ENCODE results near the gene COL26A1.
"Not testable (repeated sequence)": the region's sequence is repeated elsewhere in the genome, so short reads cannot be mapped to it uniquely, and the experiment has no call there.

The COL26A1 gene

DNA sequence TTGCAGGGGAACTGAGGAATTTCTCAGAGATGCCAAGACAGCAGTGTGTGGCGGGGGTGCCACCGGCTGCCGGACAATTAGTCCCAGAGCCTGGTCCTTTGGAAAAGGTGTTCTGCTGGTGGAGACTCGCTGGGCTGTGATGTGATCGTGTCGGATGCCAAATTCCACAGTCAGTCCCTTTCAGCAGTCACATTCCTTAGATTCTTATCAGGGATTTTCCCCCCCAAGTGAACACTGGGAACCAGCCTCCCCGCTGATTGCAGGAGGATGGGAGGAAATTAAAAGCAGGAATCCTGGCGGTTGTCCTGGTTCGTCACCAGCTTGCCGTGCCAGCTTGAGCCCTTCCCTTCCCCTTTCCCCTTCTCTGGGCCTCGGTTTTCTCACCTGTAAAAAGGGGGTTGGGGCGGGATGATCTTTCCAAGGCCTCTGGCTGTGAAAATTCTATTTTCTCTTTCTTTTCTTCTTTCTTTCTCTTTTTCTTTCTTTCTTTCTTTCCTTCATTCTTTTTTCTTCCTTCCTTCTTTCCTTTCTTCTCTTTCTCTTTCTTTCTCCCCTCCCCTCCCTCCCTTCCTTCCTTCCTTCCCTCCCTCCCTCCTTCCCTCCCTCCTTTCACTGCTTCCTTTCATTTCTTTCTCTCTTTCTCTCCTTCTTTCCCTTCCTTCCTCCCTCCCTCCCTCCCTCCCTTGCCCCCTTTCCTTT lies 39.6 kb downstream of the COL26A1 start:
- DNase-seq (no peak), ATAC-seq (no peak)

DNA sequence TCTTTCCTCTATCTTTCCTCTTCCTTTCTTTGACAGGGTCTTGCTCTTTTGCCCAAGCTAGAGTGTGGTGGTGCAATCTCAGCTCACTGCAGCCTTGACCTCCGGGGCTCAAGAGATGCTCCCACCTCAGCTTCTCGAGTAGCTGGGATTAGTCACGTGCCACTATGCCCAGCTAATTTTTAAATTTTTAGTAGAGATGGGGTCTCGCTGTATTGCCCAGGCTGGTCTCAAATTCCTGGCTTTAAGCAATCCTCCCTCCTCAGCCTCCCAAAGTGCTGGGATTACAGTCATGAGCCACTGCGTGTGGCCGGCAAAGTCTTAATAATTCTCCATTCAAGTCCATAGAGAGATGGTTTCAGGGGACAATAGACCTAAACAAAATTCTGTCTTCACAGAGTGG lies 40.2 kb downstream of the COL26A1 start:
- ATAC-seq (no peak), DNase-seq (no peak)

DNA sequence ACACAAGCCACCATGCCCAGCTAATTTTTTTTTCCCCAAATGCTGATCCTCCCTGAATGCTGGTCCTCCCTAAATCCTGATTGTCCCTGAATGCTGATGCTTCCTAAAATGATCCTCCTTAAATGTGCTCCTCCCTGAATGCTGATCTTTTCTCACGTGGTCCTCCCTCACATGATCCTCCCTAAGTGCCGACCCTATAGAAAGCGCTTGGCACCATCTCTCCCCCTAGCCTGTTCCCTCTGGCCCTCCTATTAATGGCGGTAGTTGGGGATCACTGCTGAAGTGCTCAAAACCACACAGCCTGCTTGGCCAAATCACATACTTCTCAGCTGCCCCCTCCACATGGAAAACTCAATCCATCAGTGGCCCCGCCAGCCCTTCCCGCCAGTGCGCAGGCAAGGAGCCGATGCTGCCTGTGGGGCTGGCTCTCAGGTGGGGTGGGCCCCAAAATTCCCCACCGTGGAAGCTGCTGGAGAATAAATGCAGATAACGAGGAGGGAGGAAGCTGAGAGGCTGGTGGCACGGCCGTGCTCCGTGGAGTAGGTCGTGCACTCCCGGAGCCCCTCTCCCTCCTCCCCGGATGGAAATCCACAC lies 42.9 kb downstream of the COL26A1 start:
- no peak for DNase-seq
- ATAC-seq = no peak

DNA sequence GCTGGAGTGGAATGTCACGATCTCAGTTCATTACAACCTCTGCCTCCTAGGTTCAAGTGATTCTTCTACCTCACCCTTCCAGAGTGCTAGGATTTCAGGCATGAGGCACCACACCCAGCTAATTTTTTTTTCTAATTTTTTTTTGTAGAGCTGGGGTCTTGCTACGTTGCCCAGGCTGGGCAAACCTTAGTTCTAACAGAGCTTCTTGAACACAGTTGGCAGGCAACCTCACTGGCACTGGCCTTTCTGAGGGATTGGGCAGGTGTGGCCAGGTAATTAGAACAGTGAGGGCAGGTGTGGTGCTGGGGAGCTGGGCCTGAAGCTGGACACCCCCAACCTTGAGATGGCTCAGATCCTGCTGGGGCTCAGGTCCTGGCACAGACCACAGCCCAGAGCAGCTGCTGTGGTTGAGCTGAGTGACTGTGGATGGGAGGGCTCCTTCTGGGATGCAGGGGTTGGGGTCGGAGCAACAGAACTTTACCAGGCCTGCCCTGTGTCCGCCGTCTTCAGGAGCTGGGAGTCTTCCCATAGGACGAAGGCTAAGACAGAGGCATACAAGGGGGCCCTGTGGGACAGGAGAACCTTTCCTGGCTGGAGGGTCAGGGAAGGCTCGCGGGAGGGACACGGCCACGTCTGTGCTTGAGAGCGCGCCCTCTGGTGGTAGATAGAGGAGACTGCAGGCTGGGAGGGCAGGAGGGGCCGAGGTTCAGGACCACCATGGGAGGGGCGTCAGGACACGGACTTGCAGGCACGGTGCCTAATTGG lies 48.2 kb downstream of the COL26A1 start:
- ATAC-seq (peak; percentile 65), DNase-seq (peak; percentile 59)

DNA sequence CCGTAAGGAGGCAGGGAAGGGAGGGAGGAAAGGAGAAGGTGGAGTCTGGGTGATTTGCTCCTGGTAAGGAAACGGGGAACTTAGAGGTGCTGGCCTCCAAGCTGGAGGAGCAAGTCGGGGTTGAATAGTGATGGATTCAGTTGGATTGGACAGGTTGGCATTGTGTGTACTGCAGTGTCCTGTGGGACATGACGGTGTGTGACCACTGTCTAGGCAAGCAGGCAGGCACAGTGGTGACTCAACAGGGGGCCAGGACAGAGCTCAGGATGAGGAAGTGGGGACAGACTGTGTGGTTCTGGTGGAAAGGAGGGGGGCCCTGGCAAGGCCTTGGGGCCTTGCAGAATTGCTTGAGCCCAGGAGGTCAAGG lies 48.8 kb downstream of the COL26A1 start:
- DNase-seq = no peak
- ATAC-seq = peak; percentile 29

DNA sequence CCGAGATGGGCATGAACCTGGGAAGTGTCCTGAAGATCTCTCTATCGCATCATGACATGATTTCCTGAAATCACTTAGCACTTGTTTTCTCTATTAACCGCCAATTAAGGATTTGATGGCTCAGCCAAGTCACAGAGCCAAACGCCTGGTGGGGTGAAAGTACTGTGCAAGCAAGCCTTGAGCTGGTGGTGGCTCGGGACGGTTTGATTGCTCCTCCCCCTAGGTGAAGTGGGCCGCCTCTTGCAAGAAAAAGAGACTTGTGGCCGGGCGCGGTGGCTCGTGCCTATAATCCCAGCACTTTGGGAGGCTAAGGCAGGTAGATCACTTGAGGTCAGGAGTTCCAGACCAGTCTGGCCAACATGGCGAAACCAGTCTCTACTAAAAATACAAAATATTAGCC lies 50.3 kb downstream of the COL26A1 start:
- DNase-seq (no peak), ATAC-seq (no peak)

DNA sequence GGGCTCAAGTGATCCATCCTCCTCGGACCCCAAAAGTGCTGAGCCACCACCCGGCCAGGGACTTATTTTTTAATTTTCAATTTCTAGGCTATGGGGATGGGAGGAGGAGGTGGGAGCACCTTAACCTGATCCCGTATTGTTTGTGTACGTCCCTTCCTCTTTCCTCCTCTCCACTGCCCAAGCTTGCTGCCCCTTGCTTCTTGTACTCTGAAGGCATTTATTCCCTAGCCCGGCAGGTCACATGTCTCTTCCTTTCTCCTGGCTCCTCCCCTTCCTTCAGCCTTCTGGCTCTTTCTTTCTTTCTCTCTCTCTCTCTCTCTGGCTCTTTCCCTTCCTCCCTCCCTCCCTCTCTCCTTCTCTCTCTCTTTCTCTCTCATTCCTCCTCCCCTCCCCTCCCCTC lies 56.0 kb downstream of the COL26A1 start:
- ATAC-seq = no peak
- DNase-seq = no peak

DNA sequence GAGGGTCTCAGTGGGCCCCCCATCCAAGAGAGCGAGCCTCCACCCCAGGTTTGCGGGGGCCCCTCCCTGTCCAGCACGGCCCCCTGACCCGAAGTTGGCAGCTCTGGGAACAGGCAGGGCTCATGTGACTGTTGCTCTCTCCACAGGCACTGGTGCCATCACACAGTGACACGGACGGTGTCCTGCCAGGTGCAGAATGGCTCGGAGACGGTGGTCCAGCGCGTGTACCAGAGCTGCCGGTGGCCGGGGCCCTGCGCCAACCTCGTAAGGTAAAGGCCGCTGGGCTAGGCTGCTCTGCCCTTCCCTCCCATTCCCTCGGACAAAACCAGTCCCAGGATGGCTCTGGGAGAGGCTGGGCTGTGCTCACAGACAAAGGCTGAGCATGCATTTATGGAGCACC lies 57.2 kb downstream of the COL26A1 start:
- no peak for DNase-seq
- ATAC-seq = no peak

DNA sequence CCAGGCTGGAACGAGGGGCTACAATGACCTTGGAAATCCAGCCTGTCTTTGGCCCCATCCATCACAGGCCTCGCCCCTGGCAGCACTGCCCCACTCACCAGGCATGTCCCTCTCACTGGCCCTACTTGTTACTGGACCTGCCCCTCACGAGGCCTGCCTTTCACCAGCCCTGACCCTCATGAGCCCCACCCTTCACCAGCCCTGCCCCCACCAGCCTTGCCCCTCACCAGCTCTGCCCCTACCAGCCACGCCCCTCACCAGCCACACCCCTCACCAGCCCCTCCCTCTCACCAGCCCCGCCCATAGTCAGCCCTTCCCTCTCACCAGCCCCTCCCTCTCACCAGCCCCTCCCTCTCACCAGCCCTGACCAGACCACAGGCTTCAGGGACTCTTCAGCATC lies 57.8 kb downstream of the COL26A1 start:
- no peak for ATAC-seq
- DNase-seq = no peak

DNA sequence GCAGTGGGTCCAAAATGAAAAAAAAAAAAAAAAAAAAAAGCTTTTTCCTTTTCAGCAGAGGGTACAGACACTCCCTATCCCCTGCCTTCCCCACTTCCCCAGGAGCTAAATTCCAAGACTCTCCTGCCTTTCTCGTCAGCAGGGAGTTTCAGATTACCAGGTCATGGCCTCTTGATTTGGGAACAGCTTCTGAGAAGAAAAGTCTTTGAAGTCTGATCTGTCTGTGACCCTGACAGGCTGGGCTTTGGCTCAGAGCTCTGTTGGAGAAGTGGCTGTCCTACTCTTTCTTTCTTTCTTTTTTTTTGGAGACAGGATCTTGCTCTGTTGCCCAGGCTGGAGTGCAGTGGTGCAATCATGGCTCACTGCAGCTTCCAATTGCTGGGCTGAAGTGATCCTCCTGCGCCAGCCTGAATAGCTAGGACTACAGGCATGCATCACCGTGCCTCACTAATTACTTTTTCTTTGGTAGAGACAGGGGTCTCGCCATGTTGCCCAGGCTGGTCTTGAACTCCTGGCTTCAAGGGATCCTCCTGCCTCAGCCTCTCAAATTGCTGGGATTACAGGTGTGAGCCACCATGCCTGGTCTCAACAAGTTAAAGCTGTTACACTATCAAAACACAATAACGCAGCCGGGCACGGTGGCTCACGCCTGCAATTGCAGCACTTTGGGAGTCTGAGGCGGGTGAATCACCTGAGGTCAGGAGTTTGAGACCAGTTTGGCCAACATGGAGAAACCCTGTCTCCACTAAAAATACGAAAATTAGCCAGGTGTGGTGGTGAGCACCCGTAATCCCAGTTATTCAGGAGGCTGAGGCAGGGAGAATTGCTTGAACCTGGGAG lies 59.9 kb downstream of the COL26A1 start:
- DNase-seq = no peak
- ATAC-seq = no peak

DNA sequence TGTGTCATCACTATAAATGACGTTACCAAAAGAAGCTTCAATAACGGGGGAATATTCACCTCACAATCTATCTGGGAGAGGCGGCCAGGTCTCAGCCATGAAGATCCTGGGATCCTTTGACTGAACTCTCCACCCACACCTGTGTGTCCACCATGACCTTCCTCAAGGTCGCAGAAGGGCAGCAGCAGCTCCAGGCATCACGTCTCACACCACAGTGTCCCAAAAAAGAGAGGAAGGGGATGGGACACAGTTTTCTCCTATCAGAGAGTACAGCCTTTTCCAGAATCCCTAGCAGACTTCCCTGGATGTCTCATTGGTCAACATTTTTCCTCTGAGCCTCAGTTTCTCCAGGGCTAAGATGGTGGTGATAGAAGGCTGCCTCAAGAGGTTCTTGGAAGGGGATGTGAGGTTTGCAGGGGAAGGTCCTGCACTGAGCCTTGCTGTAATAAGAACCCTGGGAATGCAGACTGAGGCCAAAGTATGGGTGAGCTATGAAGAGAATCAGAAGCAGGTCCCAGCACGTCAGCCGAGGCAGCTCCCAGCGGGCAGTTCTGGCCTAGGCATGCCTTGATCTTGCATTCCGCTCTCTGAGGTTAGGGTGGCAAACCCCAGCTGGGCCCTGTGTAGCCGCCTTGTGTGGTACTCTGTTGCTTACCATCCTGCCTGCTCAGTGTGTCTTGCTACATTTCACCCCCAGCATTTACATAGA lies 63.8 kb downstream of the COL26A1 start:
- ATAC-seq (no peak), DNase-seq (no peak)

DNA sequence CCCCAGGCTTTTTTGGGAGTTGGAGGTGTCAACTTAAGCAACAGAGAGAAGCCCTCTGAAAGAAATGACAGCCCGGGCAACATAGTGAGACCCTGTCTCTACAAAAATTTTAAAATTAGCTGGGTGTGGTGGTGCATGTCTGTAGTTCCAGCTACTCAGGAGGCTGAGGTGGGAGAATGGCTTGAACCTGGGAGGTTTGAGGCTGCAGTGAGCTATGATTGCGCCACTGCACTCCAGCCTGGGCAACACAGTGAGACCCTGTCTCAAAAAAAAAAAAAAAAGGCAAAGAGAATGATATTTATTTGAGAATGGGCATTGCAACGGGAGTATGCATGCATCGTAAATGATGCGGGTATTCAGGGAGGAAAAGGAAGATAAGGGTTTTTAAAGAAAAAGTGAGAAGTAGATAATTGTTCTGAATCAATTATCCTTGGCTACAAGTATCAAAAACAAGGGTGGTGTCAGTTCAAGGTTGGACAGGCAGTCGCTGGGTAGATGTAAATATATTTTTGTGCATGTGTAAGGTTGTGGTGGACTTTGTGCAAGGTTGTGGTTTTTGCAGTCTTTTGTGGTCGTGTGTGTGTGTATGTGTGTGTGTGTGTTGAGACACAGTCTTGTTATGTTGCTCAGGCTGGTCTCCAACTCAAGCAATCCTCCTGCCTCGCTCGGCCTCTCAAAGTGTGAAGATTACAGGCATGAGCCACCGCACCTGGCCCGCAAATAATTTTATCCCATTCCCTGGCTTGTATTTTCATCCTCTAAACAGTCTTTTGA lies 65.6 kb downstream of the COL26A1 start:
- ATAC-seq (no peak), DNase-seq (no peak)

DNA sequence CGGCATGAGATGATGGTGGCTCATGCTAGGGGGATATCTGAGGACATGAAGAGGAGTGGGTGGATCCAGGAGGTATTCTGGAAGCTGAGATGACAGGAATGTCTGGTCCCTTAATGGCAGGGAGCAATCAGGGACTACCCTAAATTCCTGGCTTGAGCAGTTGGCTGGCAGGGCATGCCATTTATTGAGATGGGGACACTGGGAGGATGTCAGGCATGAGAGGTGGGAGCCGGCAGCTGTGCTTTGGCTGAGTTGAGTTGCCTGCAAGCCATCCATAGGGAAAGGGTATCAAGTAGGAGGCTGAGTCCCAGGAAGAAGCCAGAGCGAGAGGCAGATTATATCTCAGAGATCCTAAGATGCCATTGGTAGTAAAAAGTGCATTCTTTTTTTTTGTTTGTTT lies 69.6 kb downstream of the COL26A1 start:
- DNase-seq (no peak), ATAC-seq (no peak)

DNA sequence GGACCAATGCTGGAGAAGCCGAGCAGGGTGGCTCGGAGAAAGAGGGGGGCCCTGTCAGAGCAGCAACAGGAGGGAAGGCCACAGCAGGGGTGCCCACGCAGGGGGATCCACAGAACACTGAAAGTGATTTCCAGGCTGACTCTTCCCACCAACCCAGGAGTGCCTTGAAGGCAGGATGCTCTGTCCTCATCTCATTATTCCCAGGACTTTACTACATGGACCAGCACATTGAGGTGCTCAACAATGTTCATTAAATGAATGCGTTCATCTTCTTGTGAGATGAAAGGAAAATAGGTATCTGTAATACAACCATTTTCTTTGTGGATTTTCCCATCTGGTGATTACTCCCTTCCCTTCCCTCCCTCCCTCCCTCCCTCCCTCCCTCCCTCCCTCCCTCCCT lies 71.0 kb downstream of the COL26A1 start:
- DNase-seq (no peak), ATAC-seq (no peak)

DNA sequence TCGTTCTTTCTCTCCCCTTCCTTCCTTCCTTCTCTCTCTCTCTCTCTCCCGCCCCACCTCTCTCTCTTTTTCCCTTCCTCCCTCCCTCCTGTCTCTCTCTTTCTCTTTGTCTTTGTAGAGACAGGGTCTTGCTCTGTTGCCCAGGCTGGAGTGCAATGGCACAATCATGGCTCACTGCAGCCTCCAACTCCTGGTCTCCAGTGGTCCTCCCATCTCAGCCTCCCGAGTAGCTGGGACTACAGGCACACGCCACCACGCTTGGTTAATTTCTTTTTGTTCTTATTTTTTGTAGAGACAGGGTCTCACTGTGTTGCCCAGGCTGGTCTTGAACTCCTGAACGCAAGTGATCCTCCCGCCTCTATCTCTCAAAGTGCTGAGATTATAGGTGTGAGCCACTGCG lies 71.5 kb downstream of the COL26A1 start:
- not testable (repeated sequence) for DNase-seq, ATAC-seq

DNA sequence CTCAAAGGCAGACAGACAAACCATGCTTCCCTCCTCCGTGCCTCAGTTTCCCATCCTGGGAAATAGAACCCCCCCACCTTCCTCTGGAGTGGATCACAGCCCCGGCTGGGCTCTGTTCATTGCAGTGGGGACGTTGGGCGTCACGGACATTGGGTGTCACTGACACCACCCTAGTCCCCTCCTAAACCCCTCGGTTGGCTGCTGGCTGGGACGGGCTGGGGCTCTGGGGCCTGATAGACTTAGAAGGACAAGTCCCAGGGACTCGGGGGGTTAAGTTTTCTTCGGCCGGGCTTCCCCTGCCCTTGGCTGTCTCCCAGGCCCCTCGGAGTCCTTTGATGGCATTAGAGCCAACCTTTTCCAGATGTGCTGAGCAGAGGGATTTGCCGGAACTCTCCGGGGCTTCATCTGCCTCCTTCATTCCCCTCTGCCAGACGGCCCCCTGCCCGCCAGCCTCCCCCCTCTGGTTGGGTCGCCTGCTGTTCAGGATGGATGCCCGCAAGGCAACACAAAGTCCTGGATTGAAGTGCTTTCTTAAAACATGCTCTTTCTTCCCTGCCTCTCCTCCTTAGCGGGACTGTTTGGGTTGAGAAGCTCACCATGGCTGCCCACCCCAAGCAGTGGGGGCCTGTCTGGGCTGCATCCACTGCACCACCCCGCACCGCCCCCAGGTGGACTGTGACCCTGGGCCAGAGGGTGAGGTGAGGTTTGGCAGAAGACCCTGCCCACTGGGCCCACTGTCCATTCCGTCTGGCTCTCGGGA lies 73.0 kb downstream of the COL26A1 start:
- DNase-seq (no peak), ATAC-seq (no peak)

DNA sequence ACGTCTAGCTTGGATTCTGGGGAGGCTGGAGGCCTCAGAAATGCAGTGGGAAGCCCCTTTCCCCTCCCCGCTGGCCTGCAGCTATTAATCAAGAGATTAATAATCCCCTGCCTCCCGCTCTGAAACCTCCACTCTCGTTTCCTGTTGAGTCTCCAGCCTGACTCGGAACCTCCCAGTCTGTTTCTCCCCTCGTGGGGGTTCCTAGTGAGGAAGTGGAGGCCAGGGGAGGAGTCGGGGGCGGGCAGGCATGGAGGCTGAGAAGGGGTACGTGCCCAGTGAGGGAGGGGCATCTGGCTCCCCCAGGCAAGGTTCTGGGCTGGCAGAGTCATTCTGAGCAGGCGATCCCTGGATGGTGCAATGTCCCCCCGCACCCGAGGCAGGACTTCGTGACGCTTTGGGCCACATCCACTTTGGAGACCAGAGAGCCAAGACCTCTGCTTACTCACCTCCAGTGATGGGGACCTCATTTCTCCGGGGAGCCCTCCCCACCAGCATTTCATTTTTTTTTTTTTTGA lies 73.6 kb downstream of the COL26A1 start:
- DNase-seq = no peak
- ATAC-seq = no peak

DNA sequence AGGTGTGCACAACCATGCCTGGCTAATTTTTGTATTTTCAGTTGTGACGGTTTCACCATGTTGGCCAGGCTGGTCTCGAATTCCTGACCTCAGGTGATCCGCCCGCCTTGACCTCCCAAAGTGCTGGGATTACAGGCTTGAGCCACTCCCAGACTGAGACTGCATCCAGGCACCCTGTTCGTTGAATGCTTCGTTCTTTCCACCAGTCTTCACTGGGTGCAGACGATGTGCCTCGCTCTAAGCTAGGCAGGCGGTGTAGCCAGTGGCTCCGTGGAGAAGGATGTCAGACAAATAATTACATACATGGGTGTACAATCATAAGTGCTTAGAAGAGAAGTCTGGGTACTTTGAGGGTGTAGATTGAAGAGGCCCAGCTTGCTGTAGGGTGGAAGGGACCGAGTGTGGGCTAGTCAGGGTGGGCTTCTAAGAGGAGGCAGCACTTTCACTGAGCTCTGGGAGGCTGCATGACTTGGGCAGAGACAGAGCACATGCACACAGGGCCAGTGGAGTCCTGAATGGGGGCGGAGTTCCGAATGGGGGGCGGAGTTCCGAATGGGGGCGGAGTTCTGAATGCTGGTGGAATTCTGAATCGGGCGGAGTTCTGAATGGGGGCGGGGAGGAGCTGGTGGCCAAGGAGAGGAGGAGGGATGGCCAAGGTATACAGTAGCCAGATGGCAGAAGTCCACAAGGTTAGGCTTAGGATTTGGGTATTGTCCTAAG lies 74.3 kb downstream of the COL26A1 start:
- no peak for ATAC-seq
- DNase-seq = no peak

DNA sequence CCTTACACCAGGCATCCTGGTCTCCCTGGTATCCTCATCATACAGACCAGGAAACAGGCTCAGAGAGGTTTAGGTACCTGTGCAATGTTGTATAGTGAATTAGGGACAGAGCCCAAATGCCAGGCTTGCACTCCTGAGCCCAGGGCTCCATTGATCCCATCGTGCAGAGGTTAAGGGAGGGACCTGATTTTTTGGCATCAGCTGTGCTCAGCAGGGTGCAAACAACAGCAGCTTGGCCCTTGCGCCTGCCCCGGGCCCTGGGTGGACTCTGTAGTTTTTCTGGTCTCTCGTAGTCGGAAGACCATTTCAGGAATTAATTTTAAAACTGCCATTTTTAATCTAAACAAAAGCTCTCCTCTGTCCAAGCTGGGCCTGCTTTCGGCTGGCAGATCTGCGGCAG lies 79.2 kb downstream of the COL26A1 start:
- ATAC-seq (no peak), DNase-seq (no peak)
